Measurements from ENCODE around the gene DHPS. TPM values are rescaled to one million over a fixed set of nuclear protein-coding genes. Genes with fewer than 3 reads are reported as not detected.

DHPS gene
- total RNA-seq, 4 donors from 2014 or later = 68.5 to 119 (median 80.9) TPM

DNA sequence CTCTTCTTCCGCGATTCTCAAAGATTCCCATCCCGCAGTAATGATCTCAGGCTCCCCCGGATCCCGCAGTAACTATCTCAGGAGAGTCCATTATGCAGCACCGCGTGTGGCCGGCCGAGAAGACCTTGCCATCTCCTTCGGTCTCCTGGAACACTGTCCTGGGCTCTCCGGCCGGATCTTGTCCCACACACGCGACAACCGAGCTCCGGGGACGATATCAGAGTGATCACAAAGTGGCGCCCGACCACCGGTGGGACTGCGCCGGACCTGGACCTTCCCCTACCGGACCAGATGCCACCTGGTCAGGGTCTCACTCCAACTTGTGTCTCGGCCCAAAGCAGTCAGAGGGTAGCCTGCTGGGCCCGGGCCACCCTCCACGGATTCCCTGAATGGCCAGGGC is 39.2 kb downstream of the DHPS start:
- ATAC-seq (ENCODE audit: low FRiP score) (no peak), DNase-seq (ENCODE audit: low spot score) (no peak)
- TF ChIP-seq, protein P1, sequence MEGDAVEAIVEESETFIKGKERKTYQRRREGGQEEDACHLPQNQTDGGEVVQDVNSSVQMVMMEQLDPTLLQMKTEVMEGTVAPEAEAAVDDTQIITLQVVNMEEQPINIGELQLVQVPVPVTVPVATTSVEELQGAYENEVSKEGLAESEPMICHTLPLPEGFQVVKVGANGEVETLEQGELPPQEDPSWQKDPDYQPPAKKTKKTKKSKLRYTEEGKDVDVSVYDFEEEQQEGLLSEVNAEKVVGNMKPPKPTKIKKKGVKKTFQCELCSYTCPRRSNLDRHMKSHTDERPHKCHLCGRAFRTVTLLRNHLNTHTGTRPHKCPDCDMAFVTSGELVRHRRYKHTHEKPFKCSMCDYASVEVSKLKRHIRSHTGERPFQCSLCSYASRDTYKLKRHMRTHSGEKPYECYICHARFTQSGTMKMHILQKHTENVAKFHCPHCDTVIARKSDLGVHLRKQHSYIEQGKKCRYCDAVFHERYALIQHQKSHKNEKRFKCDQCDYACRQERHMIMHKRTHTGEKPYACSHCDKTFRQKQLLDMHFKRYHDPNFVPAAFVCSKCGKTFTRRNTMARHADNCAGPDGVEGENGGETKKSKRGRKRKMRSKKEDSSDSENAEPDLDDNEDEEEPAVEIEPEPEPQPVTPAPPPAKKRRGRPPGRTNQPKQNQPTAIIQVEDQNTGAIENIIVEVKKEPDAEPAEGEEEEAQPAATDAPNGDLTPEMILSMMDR (IDR thresholded peaks at IDR 0.05) = no peak

DNA sequence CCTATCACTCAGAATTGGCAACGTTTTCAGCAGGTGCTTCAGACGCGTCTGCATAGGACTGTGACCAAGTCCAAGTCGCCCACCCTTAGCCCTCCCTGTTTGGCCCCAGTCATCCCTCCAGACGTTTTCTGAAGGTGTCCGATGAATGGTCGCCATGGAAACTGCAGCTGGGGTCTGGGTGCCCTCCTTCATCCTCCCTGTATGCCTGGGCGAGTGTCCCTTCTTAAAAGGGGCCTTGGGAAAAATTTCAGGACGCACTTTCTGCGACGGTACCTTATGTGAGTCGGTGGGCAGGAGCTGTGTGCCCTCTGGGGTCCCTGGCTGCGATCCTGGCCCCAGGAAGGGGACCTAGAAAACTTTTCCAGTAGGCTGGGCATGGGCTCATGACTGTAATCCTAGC is 40.2 kb downstream of the DHPS start:
- DNase-seq (ENCODE audit: low spot score) = no peak
- no peak for ATAC-seq (ENCODE audit: low FRiP score)
- TF ChIP-seq, protein P1 (IDR thresholded peaks at IDR 0.05) = no peak

DNA sequence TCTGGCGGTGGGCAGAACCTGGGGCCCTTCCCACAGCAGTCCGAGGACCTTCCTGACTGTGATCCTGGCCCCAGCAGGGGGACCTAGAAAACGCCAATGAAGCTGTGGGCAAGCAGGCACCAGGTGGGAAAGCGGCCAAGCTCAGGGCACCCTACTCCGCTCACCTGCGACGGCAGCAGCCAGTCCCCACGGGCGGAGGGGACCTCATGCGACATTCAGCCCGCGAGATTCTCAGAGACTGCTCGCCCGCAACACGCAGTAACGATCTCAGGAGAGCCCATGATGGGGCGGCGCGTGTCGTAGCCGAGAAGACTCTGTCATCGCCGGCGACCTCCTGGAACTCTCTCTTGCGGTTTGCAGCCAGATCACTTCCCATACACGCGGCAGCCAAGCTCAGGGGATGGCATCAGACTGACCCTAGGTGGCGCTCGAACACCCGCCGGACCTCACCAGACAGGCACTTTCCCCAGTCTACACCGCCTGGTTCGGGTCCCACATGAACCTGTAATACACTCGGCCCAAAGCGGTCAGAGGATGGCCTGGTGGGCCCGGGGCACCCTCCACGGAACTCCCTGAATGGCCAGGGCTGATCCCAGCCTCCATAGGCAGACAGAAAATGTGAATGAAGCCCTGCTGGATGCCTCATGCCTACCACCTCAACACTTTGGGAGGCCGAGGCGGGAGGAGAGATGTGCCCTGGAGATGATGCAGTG is 41.6 kb downstream of the DHPS start:
- DNase-seq (ENCODE audit: low spot score) = peak; percentile 66
- peak; percentile 95 for ATAC-seq (ENCODE audit: low FRiP score)
- TF ChIP-seq, protein P1 (IDR thresholded peaks at IDR 0.05) = peak in 2 of 3 donors; percentile 11 to 45

DNA sequence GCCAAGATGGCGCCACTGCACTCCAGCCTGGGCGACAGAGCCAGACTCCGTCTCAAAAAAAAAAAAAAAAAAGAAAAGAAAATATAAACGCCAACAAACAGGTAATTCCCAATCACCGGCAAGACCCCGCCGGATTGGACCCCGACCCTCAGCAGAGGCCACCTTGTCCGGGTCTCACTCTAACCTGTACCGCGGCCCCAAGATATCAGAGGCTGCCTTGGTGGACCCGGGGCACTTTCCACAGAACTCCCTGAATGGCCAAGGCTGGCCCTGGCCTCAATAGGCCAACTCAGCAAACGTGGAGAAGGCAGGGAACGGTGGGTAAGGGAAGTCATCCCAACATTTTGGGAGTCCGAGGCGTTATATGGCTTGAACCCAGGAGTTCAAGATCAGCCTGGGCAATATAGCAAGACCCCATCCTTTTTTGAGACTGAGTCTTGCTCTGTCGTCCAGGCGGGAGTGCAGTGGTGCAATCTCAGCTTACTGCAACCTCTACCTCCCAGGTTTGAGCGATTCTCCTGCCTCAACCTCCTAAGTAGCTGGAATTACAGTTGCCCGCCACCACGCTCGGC is 43.0 kb downstream of the DHPS start:
- DNase-seq (ENCODE audit: low spot score) = no peak
- TF ChIP-seq, protein P1 (IDR thresholded peaks at IDR 0.05) = no peak
- no peak for ATAC-seq (ENCODE audit: low FRiP score)

DNA sequence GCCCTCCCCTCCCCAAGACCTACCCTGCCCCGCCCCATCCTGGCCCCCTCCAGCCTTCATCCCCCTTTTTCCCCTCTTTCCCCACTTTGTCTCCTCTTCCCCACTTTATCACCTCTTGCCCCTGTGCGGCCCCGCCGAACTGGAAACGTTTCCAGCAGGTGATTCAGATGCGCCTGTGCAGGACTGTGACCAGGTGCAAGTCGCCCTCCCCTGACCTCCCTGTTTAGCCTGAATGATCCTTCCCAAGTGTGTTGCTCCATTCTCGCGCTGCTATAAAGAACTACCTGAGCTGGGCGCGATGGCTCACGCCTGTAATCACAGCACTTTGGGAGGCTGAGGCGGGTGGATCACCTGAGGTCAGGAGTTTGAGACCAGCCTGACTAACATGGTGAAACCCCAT is 45.0 kb downstream of the DHPS start:
- ATAC-seq (ENCODE audit: low FRiP score) (no peak), DNase-seq (ENCODE audit: low spot score) (no peak)
- TF ChIP-seq, protein P1 (IDR thresholded peaks at IDR 0.05) = no peak

DNA sequence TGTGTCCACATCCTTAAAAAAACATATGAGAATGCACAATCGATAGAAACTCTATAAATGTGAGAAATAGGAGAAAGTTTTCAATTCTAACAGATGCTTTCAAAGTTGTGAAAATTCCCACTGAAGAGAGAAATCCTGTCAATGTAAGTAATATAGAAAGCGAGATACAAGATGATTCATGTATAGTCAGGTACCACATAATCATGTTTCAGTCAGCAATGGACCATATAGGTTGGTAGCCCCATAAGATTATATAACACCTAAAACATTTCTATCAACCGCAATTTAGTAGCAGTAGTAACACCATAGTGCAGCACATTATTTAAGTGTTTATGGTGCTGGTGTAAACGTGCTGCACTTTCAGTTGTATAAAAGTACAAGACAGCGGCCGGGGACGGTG is 52.5 kb downstream of the DHPS start:
- TF ChIP-seq, protein P1 (IDR thresholded peaks at IDR 0.05) = no peak
- DNase-seq (ENCODE audit: low spot score) (no peak), ATAC-seq (ENCODE audit: low FRiP score) (no peak)

All from omental fat pad (tissue), 4 donors.